ENCODE measurements around the gene GRIP2.

Gene GRIP2

DNA sequence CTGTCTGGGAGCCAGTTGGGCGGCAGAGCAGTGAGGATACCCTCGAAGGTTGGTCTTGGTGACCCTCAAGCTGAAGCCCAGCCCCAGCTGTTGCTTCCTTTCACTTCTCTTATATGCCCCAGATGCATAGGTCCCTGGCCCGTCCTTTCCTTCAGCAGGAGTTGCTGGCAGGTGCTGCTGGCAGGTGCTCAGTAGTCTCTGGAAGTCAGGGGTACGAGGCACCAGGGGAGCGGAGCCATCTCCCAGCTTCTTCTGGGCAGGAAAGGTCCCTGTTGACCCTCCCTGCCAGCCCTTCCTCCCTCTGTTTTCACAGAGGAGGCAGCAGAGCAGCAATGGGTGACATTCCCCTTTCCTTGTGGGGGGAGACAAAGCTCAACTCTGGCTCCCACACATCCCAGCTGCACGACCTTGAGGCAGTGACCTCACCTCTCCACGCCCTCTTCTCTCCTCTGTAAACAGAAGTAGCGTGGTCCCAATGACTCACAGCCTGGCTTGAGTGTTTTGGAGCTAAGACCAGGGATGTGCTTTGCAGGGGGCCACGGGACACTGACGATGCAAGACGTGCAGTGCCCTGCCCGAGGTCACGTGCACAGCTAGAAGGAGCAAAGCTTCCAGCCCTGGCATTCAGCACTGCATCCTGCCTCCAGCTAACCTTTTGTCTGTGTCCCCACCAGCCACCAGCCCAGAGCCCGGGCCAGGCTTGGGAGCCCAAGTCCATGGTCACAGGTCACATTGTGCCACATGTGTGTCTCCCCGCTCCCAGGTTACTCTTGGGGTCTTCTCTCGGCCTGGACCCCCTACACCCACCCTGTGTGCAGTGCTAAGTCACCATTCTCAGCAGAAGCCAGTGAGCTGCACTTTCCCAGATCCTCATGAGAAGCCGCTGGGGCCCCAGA, 88.0 kb downstream of the GRIP2 start:
- Histone ChIP-seq H3K36me3 (ENCODE audit: insufficient read depth, low read depth, low read length) (peaks cover 90% of the 10 kb centered on the region), H3K27me3 (ENCODE audit: insufficient read depth, low read length) (no peaks in the 10 kb centered on the region), H3K27ac (ENCODE audit: low read length) (no peak overlapping the region), H3K9ac (ENCODE audit: low read depth, low read length) (no peak overlapping the region), H3K4me3 (ENCODE audit: low read length) (no peak overlapping the region), H3K4me1 (ENCODE audit: insufficient read depth, low read length) (no peaks in the 10 kb centered on the region), H3K9me3 (ENCODE audit: insufficient read depth, low read depth, low read length) (0 out of 2 replicates have a peak, but pooled peaks cover 5% of the 10 kb centered on the region)

DNA sequence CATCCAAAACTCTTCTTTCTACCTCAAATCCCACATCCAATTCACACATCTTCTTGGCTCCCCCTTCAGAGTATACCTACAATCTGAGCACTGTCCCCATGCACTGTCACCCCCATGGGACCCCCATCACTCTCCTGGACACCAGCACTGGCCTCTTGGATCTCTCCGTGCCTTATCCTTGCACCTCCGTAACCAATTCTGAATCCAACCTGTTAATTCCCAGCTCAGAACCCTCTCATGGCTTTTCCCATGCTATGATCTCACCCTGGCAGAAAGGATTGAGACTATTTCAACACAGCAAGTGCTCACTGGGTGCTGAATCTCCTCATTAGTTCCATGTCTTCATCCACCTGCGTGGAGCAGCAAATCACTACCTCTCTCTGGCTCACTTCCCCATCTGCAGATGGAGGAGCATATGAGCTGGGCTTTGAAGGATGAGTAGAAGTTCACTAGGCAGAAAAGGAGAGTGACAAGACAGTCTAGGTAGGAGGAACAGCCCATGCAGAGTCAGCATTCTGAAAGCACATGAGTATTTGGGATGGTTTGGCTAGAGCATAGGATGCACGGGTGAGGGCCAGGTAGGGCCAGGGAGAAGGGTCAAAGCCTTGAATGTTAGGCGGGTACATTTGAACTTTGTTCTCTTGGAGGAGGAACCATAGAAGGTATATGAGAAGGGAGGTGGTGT, 89.1 kb downstream of the GRIP2 start:
- no peaks in the 10 kb centered on the region for H3K4me1 ChIP-seq (ENCODE audit: insufficient read depth, low read length)
- no peaks in the 10 kb centered on the region for H3K27me3 ChIP-seq (ENCODE audit: insufficient read depth, low read length)
- no peak overlapping the region for H3K9ac ChIP-seq (ENCODE audit: low read depth, low read length)
- no peak overlapping the region for H3K4me3 ChIP-seq (ENCODE audit: low read length)
- peaks cover 91% of the 10 kb centered on the region for H3K36me3 ChIP-seq (ENCODE audit: insufficient read depth, low read depth, low read length)
- H3K27ac ChIP-seq (ENCODE audit: low read length): no peak overlapping the region
- 0 out of 2 replicates have a peak, but pooled peaks cover 5% of the 10 kb centered on the region for H3K9me3 ChIP-seq (ENCODE audit: insufficient read depth, low read depth, low read length)

DNA sequence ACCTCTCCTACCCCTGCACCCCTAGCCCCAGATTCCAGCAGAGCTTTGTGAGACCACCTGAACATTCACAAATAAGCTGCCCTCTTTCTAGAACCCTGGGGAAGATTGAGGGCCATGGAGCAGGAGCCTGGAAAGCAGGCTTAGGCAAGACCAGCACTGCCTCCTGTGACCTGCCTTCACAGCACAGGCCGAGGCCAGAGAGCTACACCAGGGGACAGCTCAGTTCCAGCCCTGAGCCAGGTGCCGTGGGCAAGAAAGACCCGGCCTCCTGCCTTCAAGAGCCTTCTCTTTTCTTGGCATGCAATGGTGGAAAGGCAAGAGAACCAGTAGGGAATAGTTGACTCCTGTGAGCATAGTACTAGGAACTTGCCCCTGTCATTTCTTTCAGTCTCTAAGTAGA, 89.6 kb downstream of the GRIP2 start:
- 0 out of 2 replicates have a peak, but pooled peaks cover 5% of the 10 kb centered on the region for H3K9me3 ChIP-seq (ENCODE audit: insufficient read depth, low read depth, low read length)
- H3K4me1 ChIP-seq (ENCODE audit: insufficient read depth, low read length): no peaks in the 10 kb centered on the region
- H3K27ac ChIP-seq (ENCODE audit: low read length): no peak overlapping the region
- no peaks in the 10 kb centered on the region for H3K27me3 ChIP-seq (ENCODE audit: insufficient read depth, low read length)
- no peak overlapping the region for H3K4me3 ChIP-seq (ENCODE audit: low read length)
- peaks cover 94% of the 10 kb centered on the region for H3K36me3 ChIP-seq (ENCODE audit: insufficient read depth, low read depth, low read length)
- no peak overlapping the region for H3K9ac ChIP-seq (ENCODE audit: low read depth, low read length)

DNA sequence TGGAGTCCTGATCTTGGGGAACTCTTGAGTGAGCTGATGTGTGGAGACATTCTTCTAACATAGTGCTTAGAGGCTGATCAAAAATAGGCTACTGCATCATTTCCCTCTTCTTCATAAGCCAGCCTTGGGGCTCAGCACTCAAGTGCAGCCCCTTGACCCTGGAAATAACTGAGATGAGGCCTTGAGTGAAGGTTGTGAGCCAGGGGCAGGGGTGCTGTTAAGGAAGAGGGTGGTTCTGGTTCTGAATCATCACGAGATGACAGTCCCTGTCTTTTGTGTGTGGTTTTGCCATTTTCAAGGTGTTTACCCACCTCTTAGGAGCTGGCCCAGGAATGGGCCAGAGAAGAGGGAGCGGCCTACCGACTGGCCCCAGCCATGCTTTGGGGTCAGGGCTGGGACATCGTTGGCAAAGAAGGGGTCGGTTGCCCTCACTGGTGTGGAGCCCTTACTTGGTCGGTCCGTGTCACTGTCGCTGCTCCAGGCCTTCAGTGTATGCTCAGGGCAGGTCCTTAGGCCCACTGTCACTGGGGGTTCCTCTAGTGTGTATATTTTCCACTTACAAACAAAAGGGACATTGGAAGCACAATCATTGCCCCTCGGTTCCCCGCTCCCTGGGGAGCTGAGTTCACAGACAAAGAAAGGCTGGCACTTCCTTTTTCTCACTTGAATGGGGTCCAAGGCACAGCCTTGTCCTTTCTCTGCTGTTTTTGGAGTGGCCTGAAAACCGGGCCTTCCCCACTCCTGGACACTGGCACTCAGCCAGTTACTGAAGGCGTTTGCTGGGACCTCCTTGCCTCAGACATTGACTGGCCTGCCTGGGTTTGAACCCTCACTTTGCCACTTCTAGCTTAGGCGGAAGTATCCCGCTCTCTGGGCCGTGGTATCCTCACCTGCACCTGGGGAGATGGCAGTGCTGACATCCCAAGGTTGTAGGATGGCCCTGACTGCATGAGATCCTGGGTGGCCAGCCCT, 91.1 kb downstream of the GRIP2 start:
- Histone ChIP-seq H3K9me3 (ENCODE audit: insufficient read depth, low read depth, low read length) (0 out of 2 replicates have a peak, but pooled peaks cover 5% of the 10 kb centered on the region), H3K27ac (ENCODE audit: low read length) (no peak overlapping the region), H3K4me3 (ENCODE audit: low read length) (no peak overlapping the region), H3K36me3 (ENCODE audit: insufficient read depth, low read depth, low read length) (peaks cover 90% of the 10 kb centered on the region), H3K4me1 (ENCODE audit: insufficient read depth, low read length) (no peaks in the 10 kb centered on the region), H3K9ac (ENCODE audit: low read depth, low read length) (no peak overlapping the region), H3K27me3 (ENCODE audit: insufficient read depth, low read length) (no peaks in the 10 kb centered on the region)

DNA sequence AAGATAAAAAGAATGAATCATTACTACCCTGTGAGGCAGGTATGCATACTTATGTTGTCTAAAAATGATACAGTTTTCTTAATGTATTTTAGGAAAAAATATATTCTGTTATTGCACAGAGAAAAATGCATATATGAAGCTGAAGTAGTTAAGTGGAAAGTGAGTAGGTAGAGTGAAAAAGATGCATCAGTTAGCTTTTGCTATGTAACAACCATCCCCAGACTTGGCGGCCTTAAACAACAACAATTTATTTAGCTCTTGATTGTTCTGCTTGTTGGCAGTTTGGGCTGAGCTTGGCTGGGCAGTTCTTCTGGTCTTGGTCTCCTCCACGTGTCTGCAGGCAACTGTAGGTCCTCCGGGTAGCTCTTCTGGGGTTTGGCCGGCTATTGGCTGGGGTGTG, 92.1 kb downstream of the GRIP2 start:
- Histone ChIP-seq H3K9ac (ENCODE audit: low read depth, low read length) (no peak overlapping the region), H3K27ac (ENCODE audit: low read length) (no peak overlapping the region), H3K4me1 (ENCODE audit: insufficient read depth, low read length) (no peaks in the 10 kb centered on the region), H3K36me3 (ENCODE audit: insufficient read depth, low read depth, low read length) (peaks cover 85% of the 10 kb centered on the region), H3K4me3 (ENCODE audit: low read length) (no peak overlapping the region), H3K9me3 (ENCODE audit: insufficient read depth, low read depth, low read length) (0 out of 2 replicates have a peak, but pooled peaks cover 5% of the 10 kb centered on the region), H3K27me3 (ENCODE audit: insufficient read depth, low read length) (no peaks in the 10 kb centered on the region)

DNA sequence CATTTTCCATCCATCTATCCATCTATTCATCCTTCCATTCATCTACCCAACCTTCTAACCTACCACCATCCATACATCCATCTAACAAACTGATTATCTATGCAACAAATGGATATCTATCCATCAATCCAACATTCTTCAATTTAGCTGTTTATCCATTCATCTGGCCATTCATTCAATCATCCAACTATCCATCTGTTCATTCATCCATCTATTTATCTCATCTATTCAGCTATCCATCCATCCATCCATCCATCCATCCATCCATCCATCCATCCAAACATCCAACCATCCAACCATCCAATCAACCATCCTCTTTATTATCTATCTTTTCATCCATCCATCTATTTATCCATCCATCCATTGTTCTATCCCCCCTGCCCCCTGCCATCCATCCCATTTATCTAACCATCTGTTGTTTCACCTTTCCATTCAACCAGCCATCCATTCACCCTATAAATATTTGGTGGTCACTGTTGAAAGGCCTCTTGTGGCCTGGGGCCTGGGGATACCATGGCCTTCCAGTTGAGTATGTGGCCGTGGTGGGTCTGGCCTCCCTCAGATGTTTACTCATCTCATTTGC, 93.1 kb downstream of the GRIP2 start:
- Histone ChIP-seq H3K9ac (ENCODE audit: low read depth, low read length) (no peak overlapping the region), H3K27me3 (ENCODE audit: insufficient read depth, low read length) (no peaks in the 10 kb centered on the region), H3K27ac (ENCODE audit: low read length) (no peak overlapping the region), H3K4me3 (ENCODE audit: low read length) (no peak overlapping the region), H3K4me1 (ENCODE audit: insufficient read depth, low read length) (no peaks in the 10 kb centered on the region), H3K36me3 (ENCODE audit: insufficient read depth, low read depth, low read length) (peaks cover 75% of the 10 kb centered on the region), H3K9me3 (ENCODE audit: insufficient read depth, low read depth, low read length) (0 out of 2 replicates have a peak, but pooled peaks cover 5% of the 10 kb centered on the region)

DNA sequence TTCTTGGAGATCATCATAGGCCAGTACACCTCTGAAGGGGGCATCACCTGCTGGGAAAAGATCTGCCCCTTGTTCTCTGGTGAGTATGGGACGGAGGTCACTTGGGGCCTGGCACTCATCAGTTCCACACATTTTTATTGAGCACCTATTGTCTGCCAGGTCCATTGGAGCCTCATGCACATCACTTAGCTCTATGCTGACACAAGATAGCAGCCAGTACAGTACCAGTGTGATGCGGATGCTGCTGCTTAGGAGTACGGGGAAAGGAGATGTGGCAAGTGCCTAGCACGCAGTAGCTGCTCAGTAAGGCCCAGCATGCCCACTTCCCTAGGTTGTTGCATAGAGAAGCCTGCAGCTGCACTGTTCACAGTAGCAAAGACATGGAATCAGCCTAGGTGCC, 94.4 kb downstream of the GRIP2 start:
- Histone ChIP-seq H3K4me3 (ENCODE audit: low read length) (no peak overlapping the region), H3K4me1 (ENCODE audit: insufficient read depth, low read length) (no peaks in the 10 kb centered on the region; the same call in 1 of the 2 replicates), H3K9me3 (ENCODE audit: insufficient read depth, low read depth, low read length) (0 out of 2 replicates have a peak, but pooled peaks cover 5% of the 10 kb centered on the region), H3K36me3 (ENCODE audit: insufficient read depth, low read depth, low read length) (peaks cover 62% of the 10 kb centered on the region), H3K9ac (ENCODE audit: low read depth, low read length) (no peak overlapping the region), H3K27me3 (ENCODE audit: insufficient read depth, low read length) (no peaks in the 10 kb centered on the region), H3K27ac (ENCODE audit: low read length) (no peak overlapping the region)

DNA sequence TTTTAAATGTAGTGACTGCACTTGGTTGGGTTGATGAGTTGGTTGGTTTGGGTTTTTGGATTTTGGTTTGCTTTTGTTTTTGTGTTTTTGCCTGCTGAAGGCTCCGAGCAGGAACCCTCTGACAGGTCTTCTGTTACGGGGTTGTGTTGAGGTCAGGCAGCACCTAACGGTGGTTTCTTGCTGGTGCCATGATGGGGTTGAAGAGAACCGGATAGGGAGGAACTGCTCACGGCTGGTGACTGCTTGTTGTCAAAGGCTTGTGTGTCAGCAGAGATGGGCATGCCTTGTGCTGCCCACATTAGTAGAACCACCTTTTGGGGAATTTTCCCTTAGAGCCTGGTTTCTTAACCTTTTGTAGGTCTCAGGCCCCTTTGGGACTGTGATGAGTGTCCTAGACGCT, 95.8 kb downstream of the GRIP2 start:
- Histone ChIP-seq H3K27me3 (ENCODE audit: insufficient read depth, low read length) (no peaks in the 10 kb centered on the region), H3K27ac (ENCODE audit: low read length) (no peak overlapping the region), H3K36me3 (ENCODE audit: insufficient read depth, low read depth, low read length) (peaks cover 51% of the 10 kb centered on the region), H3K4me3 (ENCODE audit: low read length) (no peak overlapping the region), H3K9ac (ENCODE audit: low read depth, low read length) (no peak overlapping the region), H3K9me3 (ENCODE audit: insufficient read depth, low read depth, low read length) (0 out of 2 replicates have a peak, but pooled peaks cover 5% of the 10 kb centered on the region), H3K4me1 (ENCODE audit: insufficient read depth, low read length) (peaks cover 4% of the 10 kb centered on the region; the same call in 1 of the 2 replicates)

DNA sequence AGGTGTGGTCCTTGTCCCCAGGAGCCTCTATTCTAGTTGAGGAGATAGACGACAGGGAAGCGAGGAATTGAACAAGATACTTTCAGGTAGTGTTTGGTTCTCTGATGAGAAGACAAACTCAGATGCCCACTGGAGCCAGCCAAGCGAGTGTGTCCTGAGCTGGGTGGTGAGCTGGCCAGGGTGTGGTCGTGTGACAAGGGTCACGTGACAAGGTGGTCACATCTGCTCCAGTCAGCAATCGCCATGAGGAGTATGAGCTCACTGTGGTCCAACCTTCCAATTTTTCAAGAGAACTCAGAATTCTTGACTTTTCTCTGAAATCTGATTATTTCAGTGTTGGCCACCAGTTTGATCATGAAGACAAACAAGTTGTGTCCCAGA, 98.2 kb downstream of the GRIP2 start:
- H3K27ac ChIP-seq (ENCODE audit: low read length): no peak overlapping the region
- no peak overlapping the region for H3K9ac ChIP-seq (ENCODE audit: low read depth, low read length)
- no peaks in the 10 kb centered on the region for H3K27me3 ChIP-seq (ENCODE audit: insufficient read depth, low read length)
- no peak overlapping the region for H3K4me3 ChIP-seq (ENCODE audit: low read length)
- peaks cover 26% of the 10 kb centered on the region for H3K36me3 ChIP-seq (ENCODE audit: insufficient read depth, low read depth, low read length)
- no peaks in the 10 kb centered on the region for H3K9me3 ChIP-seq (ENCODE audit: insufficient read depth, low read depth, low read length)
- H3K4me1 ChIP-seq (ENCODE audit: insufficient read depth, low read length): peaks cover 4% of the 10 kb centered on the region; the same call in 1 of the 2 replicates

DNA sequence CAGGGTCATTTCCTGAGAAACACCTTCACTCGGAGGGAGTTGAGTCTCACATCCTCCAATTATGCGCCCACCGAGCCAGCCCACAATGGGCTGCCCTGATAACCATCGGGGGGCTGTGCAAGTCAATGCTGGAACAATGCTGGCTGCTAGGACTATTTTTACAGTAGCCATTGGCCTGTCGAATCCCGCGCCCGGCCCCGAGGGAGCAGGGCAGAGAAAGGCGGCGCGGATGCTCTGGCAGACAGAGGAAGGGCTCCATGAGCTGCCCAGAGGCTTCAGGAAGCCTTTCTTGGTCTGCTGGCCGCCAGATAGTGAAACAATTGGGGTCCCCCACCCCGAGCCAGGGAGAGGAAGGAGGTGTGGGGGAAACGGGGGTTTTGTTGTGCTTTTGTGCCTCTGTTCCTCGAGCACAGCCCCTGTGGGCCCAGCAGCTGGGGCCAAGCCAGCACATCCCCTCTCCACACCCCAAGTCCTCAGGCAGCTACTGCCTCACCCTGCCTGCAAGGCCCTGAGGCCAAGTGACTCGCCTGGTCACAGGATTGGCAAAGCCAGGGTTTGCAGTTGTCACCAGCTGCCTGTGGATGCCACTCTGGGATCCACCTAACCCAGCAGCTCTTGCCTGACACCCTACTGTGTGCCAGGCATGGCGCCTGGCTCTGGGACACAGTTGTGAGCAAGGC, 98.8 kb downstream of the GRIP2 start:
- Histone ChIP-seq H3K36me3 (ENCODE audit: insufficient read depth, low read depth, low read length) (peaks cover 21% of the 10 kb centered on the region), H3K9ac (ENCODE audit: low read depth, low read length) (no peak overlapping the region), H3K27me3 (ENCODE audit: insufficient read depth, low read length) (no peaks in the 10 kb centered on the region), H3K4me1 (ENCODE audit: insufficient read depth, low read length) (peaks cover 4% of the 10 kb centered on the region; the same call in 1 of the 2 replicates), H3K27ac (ENCODE audit: low read length) (no peak overlapping the region), H3K9me3 (ENCODE audit: insufficient read depth, low read depth, low read length) (no peaks in the 10 kb centered on the region), H3K4me3 (ENCODE audit: low read length) (no peak overlapping the region)
